CD4-positive, alpha-beta T cell treated with Interleukin-1 beta for 1 hour (primary cell): Measurements from ENCODE around the gene RELL2.

Experiments
- DNase-seq, 2 donors: peaks; one replicate each; pipeline ENCODE4 v3.0.0-alpha.2; 2020 to 2022

Gene RELL2

DNA sequence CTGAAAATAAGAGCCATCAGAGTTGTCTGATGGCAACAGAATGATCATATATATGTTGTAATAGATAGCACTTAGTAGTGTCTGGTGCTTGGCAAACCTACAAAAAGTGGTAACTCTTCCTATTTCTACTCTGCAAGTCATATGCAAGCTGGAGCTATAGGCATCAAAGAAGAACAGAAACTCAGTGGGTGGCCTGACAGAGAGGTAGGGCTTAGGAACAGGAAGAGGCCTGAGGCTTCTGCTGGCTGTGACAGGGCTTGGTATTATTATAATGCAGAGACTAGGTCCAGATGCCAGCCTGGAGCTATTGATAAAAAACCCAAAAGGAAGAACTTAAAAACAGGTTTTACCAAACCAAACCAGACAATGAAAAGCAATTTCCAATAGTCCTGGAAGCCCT, 13.6 kb upstream of the RELL2 start:
- peak in 1 of 2 donors; percentile 42 for DNase-seq

GRCh38 chr5:141623611-141624010, 13.2 kb upstream of the RELL2 start:
- no peak for DNase-seq

GRCh38 chr5:141628175-141628788, 8.5 kb upstream of the RELL2 start:
- no peak for DNase-seq

- no peak for DNase-seq
Measured at GRCh38 chr5:141630570-141631140, 6.1 kb upstream of the RELL2 start.

GRCh38 chr5:141632650-141633049, 4.1 kb upstream of the RELL2 start:
- no peak for DNase-seq

- no peak for DNase-seq
Measured at GRCh38 chr5:141633871-141634561, 2.8 kb upstream of the RELL2 start.

GRCh38 chr5:141634720-141635119, 2.1 kb upstream of the RELL2 start:
- DNase-seq, result no peak

GRCh38 chr5:141635646-141636045, 1.2 kb upstream of the RELL2 start:
- no peak for DNase-seq

GRCh38 chr5:141636106-141636412, 738 bp upstream of the RELL2 start:
- DNase-seq, result no peak

DNA sequence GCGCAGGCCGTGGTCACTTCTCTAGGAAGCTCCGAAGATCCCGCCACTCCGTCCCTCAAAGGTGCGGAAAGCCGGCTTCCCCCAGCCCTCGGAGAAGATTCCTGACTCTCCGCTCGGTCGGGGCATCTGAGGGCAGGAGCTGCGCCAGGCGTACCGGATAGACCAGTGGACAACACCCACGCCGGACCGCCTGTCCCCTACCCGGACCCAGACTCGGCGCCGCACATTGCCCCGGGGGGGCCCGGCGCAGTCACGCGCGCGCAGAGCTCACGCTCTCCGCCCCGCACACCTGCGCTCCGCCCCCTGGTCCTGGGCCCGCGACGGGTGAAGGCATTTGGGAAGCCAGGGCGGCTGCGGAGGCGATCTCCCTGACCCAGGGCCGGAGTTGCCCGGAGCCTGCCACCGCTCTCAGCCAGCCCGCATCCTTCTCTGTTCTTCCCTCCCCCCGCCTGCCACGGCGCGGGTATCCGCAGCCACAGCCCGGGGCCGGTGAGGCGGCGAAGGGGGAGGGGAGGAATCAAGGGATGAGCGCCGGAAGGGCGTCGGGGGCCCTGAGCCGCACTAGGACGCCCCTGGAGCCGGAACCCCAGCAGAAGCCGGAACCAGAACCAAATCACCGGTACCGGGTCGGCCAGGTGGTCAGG, 448 bp downstream of the RELL2 start:
- peak; percentile 45 to 58 for DNase-seq

DNA sequence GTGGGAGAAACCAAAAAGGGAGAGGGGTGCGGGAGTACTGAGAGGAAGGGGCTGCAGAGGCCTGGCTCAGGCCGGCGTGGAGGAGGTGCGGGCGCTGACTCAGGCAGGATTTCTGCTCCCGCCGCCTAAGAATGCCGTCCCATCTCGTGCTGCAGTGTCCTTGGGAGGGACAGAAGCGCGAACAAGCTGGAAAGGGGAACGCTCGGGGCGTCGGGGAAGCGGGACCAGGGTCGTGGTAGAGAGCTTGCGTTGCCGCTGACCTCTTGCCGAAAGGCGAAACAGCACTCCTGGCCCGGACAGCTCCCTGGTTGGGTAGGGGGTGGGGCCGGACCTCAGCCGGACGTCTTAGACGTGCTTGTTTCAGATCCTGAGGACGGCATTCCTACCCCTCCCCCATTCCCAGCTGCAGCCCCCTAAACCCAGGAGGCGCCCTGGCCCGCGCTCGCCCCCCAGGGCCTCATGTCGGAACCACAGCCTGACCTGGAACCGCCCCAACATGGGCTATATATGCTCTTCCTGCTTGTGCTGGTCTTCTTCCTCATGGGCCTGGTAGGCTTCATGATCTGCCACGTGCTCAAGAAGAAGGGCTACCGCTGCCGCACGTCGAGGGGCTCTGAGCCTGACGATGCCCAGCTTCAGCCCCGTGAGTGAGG, 1.1 kb downstream of the RELL2 start:
- peak; percentile 69 to 73 for DNase-seq

DNA sequence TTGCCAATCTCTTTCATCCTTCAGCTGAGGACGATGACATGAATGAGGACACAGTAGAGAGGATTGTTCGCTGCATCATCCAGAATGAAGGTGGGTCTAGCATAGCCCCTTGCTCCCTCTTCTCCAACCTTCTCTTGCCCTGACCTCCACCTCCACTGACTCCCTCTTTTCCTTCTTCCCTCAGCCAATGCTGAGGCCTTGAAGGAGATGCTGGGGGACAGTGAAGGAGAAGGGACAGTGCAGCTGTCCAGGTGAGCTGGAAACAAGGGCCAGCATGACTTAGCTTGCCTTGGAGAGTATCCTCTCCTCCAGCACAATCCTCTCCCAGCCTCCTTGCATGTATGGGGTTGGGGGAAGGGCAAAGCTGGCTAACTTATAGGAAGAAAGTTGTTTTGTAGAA, 2.0 kb downstream of the RELL2 start:
- no peak for DNase-seq

- no peak for DNase-seq
Measured at GRCh38 chr5:141639357-141640050, 2.7 kb downstream of the RELL2 start.

- no peak for DNase-seq
Measured at GRCh38 chr5:141640051-141640415, 3.2 kb downstream of the RELL2 start.

DNA sequence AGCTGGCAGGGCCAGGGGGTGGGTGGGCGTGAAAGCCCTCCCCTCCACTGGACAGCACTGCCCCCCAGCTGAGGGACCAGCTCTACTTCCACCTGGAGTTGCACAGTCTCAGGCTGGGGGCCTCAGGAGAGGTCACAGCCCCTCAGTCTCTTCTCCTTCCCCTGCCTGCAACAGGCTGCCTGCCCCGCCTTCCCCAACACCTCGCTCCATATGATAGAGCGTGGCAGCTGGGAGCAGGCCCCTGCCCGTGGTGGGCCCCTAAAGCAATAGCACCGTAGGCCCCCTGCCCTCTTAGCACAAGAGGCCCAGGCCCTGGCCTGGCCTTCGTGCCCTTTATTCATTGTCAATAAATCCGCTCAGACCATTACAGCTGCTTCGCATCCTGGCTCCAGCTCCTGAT, 3.9 kb downstream of the RELL2 start:
- no peak for DNase-seq

GRCh38 chr5:141641634-141642267, 5.0 kb downstream of the RELL2 start:
- DNase-seq, result no peak

DNA sequence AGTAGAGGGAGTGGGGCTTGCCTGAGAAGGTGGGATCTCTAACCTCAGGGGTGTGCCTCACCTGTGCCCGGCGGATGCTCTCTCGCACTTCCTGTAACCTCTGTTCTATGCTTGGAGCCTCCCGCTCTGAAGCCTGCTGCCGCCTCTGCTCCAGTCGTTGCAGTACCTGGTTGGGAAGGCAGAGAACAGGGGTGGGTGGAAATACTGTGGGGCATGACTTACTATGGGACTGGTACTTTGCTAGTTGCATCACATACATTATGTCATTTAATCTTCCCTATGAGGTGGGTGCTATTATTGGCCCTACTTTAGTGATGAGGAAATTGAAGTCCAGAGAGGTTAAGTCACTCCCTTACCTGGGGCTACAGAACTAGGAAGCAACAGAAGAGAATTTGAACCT, 9.2 kb downstream of the RELL2 start:
- DNase-seq, result no peak

DNA sequence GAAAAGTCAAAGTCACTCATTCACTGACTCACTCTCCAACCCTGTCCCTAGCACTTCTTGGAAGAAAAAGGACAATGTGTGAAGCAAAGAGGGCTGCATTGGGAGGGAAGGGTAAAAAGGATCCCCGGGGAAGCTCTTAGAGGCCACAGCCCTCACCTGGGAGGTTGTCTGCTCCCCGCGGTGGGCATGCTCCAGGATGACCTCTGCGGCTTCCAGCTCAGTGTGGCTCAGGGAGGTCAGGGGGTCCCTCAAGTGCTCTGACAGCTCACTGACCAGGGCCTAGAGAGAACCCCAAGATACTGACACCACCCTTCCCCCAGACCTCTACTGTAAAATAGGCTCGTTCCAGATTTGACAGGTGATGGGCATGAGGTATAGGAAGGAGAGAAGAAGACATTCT, 10.4 kb downstream of the RELL2 start:
- no peak for DNase-seq

- DNase-seq, result no peak
Measured at GRCh38 chr5:141647851-141648250, 11.1 kb downstream of the RELL2 start.

- no peak for DNase-seq
Measured at GRCh38 chr5:141649056-141649688, 12.4 kb downstream of the RELL2 start.

DNA sequence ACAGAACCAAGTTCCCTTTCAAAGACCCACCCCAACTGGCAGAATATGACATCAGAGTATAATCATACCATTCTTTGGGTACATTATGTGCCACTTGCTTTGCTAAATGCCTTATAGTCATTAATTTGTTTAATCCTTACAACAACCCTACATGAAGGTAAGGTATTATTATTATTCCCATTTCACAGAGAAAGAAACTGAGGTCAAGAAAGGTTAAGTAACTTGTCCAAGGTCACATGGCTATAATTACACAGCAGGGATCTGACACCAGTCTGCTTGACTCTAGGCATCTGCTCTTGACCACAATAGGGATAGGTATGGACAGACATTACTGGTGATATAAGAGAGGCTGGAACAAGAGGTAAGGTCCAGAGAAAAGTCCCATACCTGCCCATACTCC, 13.2 kb downstream of the RELL2 start:
- DNase-seq, result no peak
